ENCODE results near the gene NCLN.
"Not testable (repeated sequence)": the region's sequence is repeated elsewhere in the genome, so short reads cannot be mapped to it uniquely, and the experiment has no call there.

Gene NCLN

GRCh38 chr19:3150739-3151329 is 34.9 kb upstream of the NCLN start:
- Mint-ChIP-seq H3K4me3 (no peak overlapping the region), H3K9me3 (no peaks in the 10 kb centered on the region), H3K27ac (no peak overlapping the region), H3K4me1 (peaks cover 5% of the 10 kb centered on the region), H3K27me3 (no peaks in the 10 kb centered on the region), H3K36me3 (ENCODE audit: low read depth) (peaks cover 2% of the 10 kb centered on the region)
- ATAC-seq, result no peak
- DNase-seq, result no peak

- Mint-ChIP-seq H3K9me3 (no peaks in the 10 kb centered on the region), H3K4me3 (no peak overlapping the region), H3K4me1 (peaks cover 2% of the 10 kb centered on the region), H3K36me3 (ENCODE audit: low read depth) (peaks cover 2% of the 10 kb centered on the region), H3K27me3 (no peaks in the 10 kb centered on the region), H3K27ac (no peak overlapping the region)
- ATAC-seq, result no peak
- no peak for DNase-seq
These were observed 33.9 kb upstream of the NCLN start for GRCh38 chr19:3151563-3152418.

- no peak overlapping the region for H3K27ac Mint-ChIP-seq
- peaks cover 2% of the 10 kb centered on the region for H3K36me3 Mint-ChIP-seq (ENCODE audit: low read depth)
- H3K4me1 Mint-ChIP-seq, result no peaks in the 10 kb centered on the region
- no peaks in the 10 kb centered on the region for H3K27me3 Mint-ChIP-seq
- DNase-seq, result no peak
- H3K9me3 Mint-ChIP-seq, result no peaks in the 10 kb centered on the region
- no peak for ATAC-seq
- H3K4me3 Mint-ChIP-seq, result no peak overlapping the region
These were observed 33.3 kb upstream of the NCLN start for GRCh38 chr19:3152419-3152780.

GRCh38 chr19:3153286-3154230 is 32.2 kb upstream of the NCLN start:
- DNase-seq (no peak), ATAC-seq (no peak)
- H3K27ac Mint-ChIP-seq, result no peak overlapping the region
- H3K27me3 Mint-ChIP-seq, result no peaks in the 10 kb centered on the region
- H3K36me3 Mint-ChIP-seq (ENCODE audit: low read depth), result peaks cover 7% of the 10 kb centered on the region
- no peaks in the 10 kb centered on the region for H3K9me3 Mint-ChIP-seq
- H3K4me3 Mint-ChIP-seq, result no peak overlapping the region
- no peaks in the 10 kb centered on the region for H3K4me1 Mint-ChIP-seq

- DNase-seq; H3K27me3 Mint-ChIP-seq; H3K4me1 Mint-ChIP-seq; ATAC-seq; H3K36me3 Mint-ChIP-seq (ENCODE audit: low read depth); H3K9me3 Mint-ChIP-seq; H3K4me3 Mint-ChIP-seq: not testable (repeated sequence)
- peak overlapping the region; percentile 86 for H3K27ac Mint-ChIP-seq
These were observed 31.3 kb upstream of the NCLN start for GRCh38 chr19:3154447-3154846.

DNA sequence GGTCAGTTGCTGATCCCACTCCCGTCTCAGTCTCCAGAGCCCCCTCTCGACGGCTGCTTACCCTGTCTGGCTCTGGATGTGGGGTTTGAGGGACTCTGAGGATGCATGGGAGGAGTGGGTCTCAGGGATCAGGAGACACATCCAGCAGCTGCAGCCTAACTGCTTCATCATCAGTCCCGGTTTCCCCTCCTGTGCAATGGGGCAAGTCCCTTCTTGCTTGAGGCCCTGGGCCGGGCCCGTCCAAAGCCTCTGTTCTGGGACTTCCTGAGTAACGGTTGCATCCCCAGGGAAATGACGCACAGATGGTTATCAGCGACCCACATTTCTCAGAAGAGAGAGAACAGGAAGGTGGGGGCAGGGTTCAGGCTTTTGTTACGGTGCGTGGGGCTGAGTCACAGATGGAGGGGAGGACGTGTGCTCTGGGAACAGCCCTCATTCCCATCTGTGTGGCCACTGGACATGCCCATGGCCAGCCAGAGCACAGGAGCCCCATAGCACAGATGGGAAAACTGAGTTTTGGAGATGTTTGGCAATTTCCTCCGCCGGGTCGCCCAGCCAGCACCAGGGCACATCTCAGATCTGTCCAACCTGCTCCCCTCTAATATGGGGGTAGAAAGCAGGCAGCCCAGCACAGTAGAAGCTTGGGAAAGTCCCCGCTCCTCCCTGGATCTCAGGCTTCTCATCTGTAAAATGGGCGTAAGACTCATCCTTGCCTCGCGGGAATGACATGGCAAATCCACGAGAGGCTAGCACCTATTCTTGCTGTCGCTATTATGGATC is 30.6 kb upstream of the NCLN start:
- peak; percentile 84 for DNase-seq
- ATAC-seq, result peak; percentile 97
- H3K27me3 Mint-ChIP-seq, result no peaks in the 10 kb centered on the region
- H3K9me3 Mint-ChIP-seq, result peaks cover under 1% of the 10 kb centered on the region
- H3K4me3 Mint-ChIP-seq, result no peak overlapping the region
- peaks cover under 1% of the 10 kb centered on the region for H3K4me1 Mint-ChIP-seq
- H3K27ac Mint-ChIP-seq, result peak overlapping the region; percentile 86
- H3K36me3 Mint-ChIP-seq (ENCODE audit: low read depth), result peaks cover 13% of the 10 kb centered on the region

DNA sequence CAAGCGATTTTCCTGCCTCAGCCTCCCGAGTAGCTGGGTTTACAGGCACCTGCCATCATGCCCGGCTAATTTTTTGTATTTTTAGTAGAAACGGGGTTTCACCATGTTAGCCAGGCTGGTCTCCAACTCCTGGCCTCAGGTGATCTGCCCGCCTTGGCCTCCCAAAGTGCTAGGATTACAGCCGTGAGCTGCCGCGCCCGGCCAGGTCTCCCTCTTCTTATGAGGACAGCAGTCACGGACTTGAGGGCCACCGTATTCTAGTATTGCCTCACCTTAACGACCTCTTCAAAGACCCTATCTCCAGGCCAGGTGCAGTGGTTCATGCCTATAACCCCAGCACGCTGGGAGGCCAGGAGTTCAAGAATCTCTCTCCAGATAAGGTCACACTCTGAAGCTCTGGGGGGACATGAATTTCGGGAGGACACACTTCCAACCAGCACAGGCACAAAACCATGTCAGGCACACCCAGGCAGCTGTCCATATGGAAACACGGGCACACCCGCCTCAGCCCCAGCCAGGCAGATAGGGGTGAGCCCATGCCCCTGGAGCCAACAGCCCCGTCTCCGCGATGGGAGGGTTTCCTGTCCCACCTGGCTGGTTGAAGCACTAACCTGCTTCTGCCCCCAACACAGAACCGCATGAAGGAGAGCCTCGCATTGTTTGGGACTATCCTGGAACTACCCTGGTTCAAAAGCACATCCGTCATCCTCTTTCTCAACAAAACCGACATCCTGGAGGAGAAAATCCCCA is 28.5 kb upstream of the NCLN start:
- Mint-ChIP-seq H3K27me3 (no peaks in the 10 kb centered on the region), H3K9me3 (peaks cover 4% of the 10 kb centered on the region), H3K27ac (no peak overlapping the region), H3K36me3 (ENCODE audit: low read depth) (peaks cover 17% of the 10 kb centered on the region), H3K4me3 (no peak overlapping the region), H3K4me1 (peaks cover 9% of the 10 kb centered on the region)
- no peak for ATAC-seq
- DNase-seq, result no peak

DNA sequence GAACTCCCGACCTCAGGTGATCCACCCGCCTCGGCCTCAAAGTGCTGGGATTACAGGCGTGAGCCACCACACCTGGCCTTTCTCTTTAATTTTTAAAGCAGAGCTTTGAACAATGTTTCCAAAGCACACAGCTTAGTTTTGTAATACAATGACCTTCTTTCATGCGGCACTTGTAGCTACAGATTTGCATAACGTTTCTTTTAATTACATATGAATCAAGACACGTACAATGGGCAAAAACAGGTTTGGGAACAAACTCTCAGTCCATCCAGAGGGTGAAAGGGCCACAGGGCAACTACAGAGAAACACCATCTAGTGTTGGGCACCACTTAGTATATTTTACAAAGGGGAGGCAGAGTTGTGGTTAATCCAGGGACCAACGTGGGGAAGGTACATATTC is 26.2 kb upstream of the NCLN start:
- ATAC-seq (no peak), DNase-seq (no peak)
- H3K36me3 Mint-ChIP-seq (ENCODE audit: low read depth), result peaks cover 19% of the 10 kb centered on the region

DNA sequence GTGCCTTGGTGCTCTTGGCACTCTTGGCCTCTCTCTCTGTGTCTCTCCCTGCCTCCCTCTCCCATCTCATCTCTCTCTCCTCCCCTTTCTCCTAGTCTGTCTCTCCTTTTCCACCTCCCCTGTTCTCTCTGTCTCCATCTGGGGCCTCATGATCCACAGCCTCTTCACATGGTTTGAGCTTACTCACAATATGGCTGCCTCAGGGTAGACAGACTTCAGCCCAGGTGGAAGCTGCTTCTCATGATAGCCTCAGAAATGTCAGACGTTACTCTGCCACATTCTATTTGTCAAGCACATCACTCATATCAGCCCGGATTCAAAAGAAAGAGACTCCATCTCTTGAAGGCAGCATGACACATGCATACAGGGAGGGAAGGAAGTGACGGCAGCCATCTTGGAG is 25.5 kb upstream of the NCLN start:
- Mint-ChIP-seq H3K4me3 (no peak overlapping the region), H3K4me1 (peaks cover 19% of the 10 kb centered on the region), H3K9me3 (peaks cover 4% of the 10 kb centered on the region), H3K27ac (no peak overlapping the region), H3K36me3 (ENCODE audit: low read depth) (peaks cover 17% of the 10 kb centered on the region), H3K27me3 (no peaks in the 10 kb centered on the region)
- DNase-seq (no peak), ATAC-seq (no peak)

More for the DNA sequence above, 26.2 kb upstream of the NCLN start:
- Mint-ChIP-seq H3K4me3 (no peak overlapping the region), H3K9me3 (peaks cover 4% of the 10 kb centered on the region), H3K27me3 (no peaks in the 10 kb centered on the region), H3K4me1 (peaks cover 17% of the 10 kb centered on the region), H3K27ac (no peak overlapping the region)

- ATAC-seq, result no peak
- H3K4me1 Mint-ChIP-seq, result peaks cover 24% of the 10 kb centered on the region
- H3K27me3 Mint-ChIP-seq, result no peaks in the 10 kb centered on the region
These were observed 24.3 kb upstream of the NCLN start for GRCh38 chr19:3161453-3161852.

DNA sequence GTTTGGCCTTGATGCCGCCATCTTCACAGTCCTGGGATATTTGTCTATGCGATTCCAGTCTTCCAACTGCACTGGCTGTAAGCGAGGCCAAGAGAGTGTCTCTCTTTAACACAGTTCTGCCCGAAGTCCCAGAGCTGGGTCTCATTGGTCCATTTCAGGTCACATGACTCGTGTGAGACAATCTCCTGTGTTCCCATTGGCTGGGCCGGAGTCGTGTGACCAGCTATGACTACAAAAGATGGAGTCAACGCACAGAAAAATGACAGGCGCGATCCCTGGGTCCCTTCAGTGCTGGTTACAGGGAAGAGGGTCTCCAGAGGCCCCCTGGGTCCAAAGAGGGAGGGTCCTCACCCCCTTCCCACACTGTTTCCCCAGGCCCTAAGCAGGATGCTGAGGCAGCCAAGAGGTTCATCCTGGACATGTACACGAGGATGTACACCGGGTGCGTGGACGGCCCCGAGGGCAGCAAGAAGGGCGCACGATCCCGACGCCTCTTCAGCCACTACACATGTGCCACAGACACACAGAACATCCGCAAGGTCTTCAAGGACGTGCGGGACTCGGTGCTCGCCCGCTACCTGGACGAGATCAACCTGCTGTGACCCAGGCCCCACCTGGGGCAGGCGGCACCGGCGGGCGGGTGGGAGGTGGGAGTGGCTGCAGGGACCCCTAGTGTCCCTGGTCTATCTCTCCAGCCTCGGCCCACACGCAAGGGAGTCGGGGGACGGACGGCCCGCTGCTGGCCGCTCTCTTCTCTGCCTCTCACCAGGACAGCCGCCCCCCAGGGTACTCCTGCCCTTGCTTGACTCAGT is 23.1 kb upstream of the NCLN start:
- Mint-ChIP-seq H3K36me3 (ENCODE audit: low read depth) (peaks cover 16% of the 10 kb centered on the region), H3K4me3 (no peak overlapping the region), H3K27ac (no peak overlapping the region), H3K4me1 (peaks cover 24% of the 10 kb centered on the region), H3K9me3 (peaks cover 4% of the 10 kb centered on the region), H3K27me3 (no peaks in the 10 kb centered on the region)
- DNase-seq (no peak), ATAC-seq (no peak)

More at GRCh38 chr19:3161453-3161852, 24.3 kb upstream of the NCLN start:
- Mint-ChIP-seq H3K9me3 (peaks cover 4% of the 10 kb centered on the region), H3K36me3 (ENCODE audit: low read depth) (peaks cover 17% of the 10 kb centered on the region), H3K4me3 (no peak overlapping the region), H3K27ac (no peak overlapping the region)
- DNase-seq, result no peak

- DNase-seq (peak; percentile 78), ATAC-seq (peak; percentile 88)
- Mint-ChIP-seq H3K4me3 (no peak overlapping the region), H3K4me1 (peaks cover 24% of the 10 kb centered on the region), H3K27ac (no peak overlapping the region), H3K36me3 (ENCODE audit: low read depth) (peaks cover 14% of the 10 kb centered on the region), H3K27me3 (no peaks in the 10 kb centered on the region), H3K9me3 (peaks cover 4% of the 10 kb centered on the region)
These were observed 22.4 kb upstream of the NCLN start for GRCh38 chr19:3163230-3163886.
